SU-DHL-6 (cell line): Measurements from ENCODE around the gene NPEPL1.

ENCODE experiments used
- H2AFZ ChIP-seq: fragments of 200-600 bp; sonication (generic); 2 replicates; pipeline ENCODE4 v1.6.1; 2014; ENCODE audit warnings: low read depth, mild to moderate bottlenecking, moderate library complexity, mixed read lengths, antibody characterized with exemption, low read length; ENCODE audit not compliant: severe bottlenecking
- H3F3A ChIP-seq: fragments of 200-600 bp; shearing (Covaris generic); 2 replicates; pipeline ENCODE4 v1.6.0; 2016; ENCODE audit warnings: antibody characterized with exemption, mild to moderate bottlenecking; ENCODE audit not compliant: insufficient read depth
- H3K27ac ChIP-seq: fragments of 200-600 bp; sonication (generic); 2 replicates; pipeline ENCODE4 v1.5.1; 2016; ENCODE audit warnings: low read depth, mild to moderate bottlenecking, low read length, moderate library complexity, mixed read lengths
- H3K27me3 ChIP-seq: fragments of 200-600 bp; sonication (generic), shearing (Covaris generic); 2 replicates; pipeline ENCODE4 v1.6.0; 2014; ENCODE audit warnings: mild to moderate bottlenecking, low read length
- H3K36me3 ChIP-seq: fragments of 200-600 bp; sonication (generic); 2 replicates; pipeline ENCODE4 v1.6.1; 2014; ENCODE audit warnings: mild to moderate bottlenecking, low read length, mixed read lengths
- H3K4me2 ChIP-seq: fragments of 300-600, 200-600 bp; shearing (Covaris generic), sonication (generic); 2 replicates; pipeline ENCODE4 v1.6.0; 2014; ENCODE audit warnings: low read length, low read depth, mild to moderate bottlenecking; ENCODE audit not compliant: poor library complexity, severe bottlenecking
- H3K4me3 ChIP-seq: fragments of 200-600 bp; sonication (generic); 2 replicates; pipeline ENCODE4 v1.5.1; 2014; ENCODE audit warnings: antibody characterized with exemption, low read length, mild to moderate bottlenecking, mixed read lengths; ENCODE audit not compliant: insufficient read depth, poor library complexity, severe bottlenecking
- H3K79me2 ChIP-seq: fragments of 200-600 bp; sonication (generic); 2 replicates; pipeline ENCODE4 v1.6.1; 2014; ENCODE audit warnings: mild to moderate bottlenecking, low read length, moderate library complexity; ENCODE audit not compliant: insufficient read depth
- H3K9ac ChIP-seq: fragments of 200-600 bp; sonication (generic); 2 replicates; pipeline ENCODE4 v1.7.0; 2014; ENCODE audit warnings: mild to moderate bottlenecking, low read length
- H3K9me2 ChIP-seq: fragments of 200-600 bp; sonication (generic); replicated peaks from 2 replicates; pipeline ENCODE4 v1.6.1; 2014; ENCODE audit warnings: low read length; ENCODE audit not compliant: insufficient read depth
- H3K9me3 ChIP-seq: fragments of 200-600 bp; sonication (generic); 2 replicates; pipeline ENCODE4 v1.6.1; 2014; ENCODE audit warnings: low read length, mixed read lengths; ENCODE audit not compliant: insufficient read depth
- H4K20me1 ChIP-seq: fragments of 200-600 bp; sonication (generic); 2 replicates; pipeline ENCODE4 v1.6.1; 2014; ENCODE audit warnings: low read depth, mild to moderate bottlenecking, antibody characterized with exemption, low read length, moderate library complexity, mixed read lengths
- EZH2phosphoT487 ChIP-seq: fragments of 200-600 bp; sonication (generic), shearing (Covaris generic); conservative IDR thresholded peaks from 2 replicates; pipeline ENCODE4 v1.6.1; 2018; ENCODE audit warnings: mild to moderate bottlenecking, antibody characterized with exemption, low read length, moderate library complexity, mixed read lengths
- TF ChIP-seq, protein P1 (sequence below): fragments of 200-600 bp; sonication (generic); IDR thresholded peaks from one replicate; pipeline ENCODE4 v1.5.1; 2017; ENCODE audit warnings: antibody characterized with exemption, mild to moderate bottlenecking, low read length, moderate library complexity; ENCODE audit not compliant: insufficient read depth, poor library complexity, severe bottlenecking

The NPEPL1 gene

DNA sequence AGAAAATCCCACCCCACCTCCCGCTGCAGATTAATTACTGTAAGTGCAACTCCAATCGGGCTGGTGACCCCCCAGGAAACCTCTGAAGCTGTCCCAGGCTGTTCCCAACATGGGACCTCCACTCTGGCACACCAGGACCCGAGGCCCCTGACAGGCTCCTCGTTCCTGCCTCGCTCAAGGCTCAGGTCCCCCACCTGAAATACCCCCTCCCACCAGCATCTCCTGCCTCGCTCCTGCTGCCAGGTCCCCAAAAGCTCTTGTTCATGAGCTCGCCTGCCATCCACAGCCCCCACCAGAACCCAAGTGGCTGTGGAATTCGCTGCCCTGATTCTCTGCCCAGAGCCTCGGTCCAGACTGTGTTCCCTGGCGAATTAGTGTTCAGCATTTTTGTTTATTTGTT is 26.1 kb downstream of the NPEPL1 start:
- Histone ChIP-seq H3K4me2 (no peak overlapping the region), H3K27ac (no peak overlapping the region), H3K4me3 (no peak overlapping the region), H3K9ac (no peak overlapping the region), H3K9me2 (no peaks in the 10 kb centered on the region), H3K36me3 (no peaks in the 10 kb centered on the region), H3F3A (no peaks in the 10 kb centered on the region), H3K9me3 (no peaks in the 10 kb centered on the region), H4K20me1 (no peaks in the 10 kb centered on the region), H3K79me2 (no peaks in the 10 kb centered on the region), H3K27me3 (no peaks in the 10 kb centered on the region), H2AFZ (no peak overlapping the region)
- TF ChIP-seq, protein P1, sequence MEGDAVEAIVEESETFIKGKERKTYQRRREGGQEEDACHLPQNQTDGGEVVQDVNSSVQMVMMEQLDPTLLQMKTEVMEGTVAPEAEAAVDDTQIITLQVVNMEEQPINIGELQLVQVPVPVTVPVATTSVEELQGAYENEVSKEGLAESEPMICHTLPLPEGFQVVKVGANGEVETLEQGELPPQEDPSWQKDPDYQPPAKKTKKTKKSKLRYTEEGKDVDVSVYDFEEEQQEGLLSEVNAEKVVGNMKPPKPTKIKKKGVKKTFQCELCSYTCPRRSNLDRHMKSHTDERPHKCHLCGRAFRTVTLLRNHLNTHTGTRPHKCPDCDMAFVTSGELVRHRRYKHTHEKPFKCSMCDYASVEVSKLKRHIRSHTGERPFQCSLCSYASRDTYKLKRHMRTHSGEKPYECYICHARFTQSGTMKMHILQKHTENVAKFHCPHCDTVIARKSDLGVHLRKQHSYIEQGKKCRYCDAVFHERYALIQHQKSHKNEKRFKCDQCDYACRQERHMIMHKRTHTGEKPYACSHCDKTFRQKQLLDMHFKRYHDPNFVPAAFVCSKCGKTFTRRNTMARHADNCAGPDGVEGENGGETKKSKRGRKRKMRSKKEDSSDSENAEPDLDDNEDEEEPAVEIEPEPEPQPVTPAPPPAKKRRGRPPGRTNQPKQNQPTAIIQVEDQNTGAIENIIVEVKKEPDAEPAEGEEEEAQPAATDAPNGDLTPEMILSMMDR: no peak

DNA sequence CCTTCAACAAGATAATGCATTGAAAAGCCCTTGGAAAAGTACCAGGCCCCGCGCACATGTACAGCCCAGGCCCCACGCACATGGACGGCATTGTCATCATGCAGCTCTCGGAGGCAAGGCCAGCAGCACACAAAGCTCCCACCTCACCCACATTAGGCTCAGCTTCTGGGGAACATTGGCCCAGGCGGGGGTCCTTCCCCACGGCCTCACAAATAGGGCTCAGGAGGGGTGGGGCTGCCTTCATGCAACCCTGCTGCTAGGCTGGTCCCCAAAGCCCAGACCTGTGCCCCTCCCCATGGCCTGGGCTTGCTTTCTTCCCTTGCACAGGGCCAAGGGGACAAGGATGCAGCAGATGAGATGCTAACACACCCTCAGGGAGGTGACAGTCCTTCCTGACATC is 26.7 kb downstream of the NPEPL1 start:
- H3K4me2 ChIP-seq: no peak overlapping the region
- TF ChIP-seq, protein P1: no peak
- TF ChIP-seq EZH2phosphoT487: no peak
- no peaks in the 10 kb centered on the region for H3F3A ChIP-seq
- H3K9ac ChIP-seq: no peak overlapping the region
- H3K9me2 ChIP-seq: no peaks in the 10 kb centered on the region
- H3K27ac ChIP-seq: no peak overlapping the region
- no peaks in the 10 kb centered on the region for H4K20me1 ChIP-seq
- H3K27me3 ChIP-seq: no peaks in the 10 kb centered on the region
- H3K36me3 ChIP-seq: no peaks in the 10 kb centered on the region
- H2AFZ ChIP-seq: no peak overlapping the region
- no peaks in the 10 kb centered on the region for H3K9me3 ChIP-seq
- no peak overlapping the region for H3K4me3 ChIP-seq
- H3K79me2 ChIP-seq: no peaks in the 10 kb centered on the region

DNA sequence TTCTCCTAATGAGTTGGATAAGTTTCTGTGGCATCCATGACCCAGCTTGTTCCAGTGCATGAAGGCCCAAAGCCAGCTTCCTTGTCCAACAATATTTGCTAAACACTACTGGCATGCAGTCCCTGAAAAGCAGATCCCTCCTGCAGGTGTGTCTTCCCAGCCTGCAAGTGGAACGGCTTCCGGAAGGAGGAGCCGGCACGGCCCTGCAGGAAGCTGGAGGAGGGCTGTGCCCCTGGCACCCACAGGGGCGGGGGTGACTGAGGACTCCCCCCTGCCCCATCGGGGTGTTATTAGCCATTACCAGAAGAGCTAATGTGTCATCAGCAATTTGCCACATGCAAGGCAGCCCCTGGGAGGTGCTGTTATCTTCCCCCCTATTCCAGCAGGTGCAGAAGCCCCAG is 27.4 kb downstream of the NPEPL1 start:
- Histone ChIP-seq H3F3A (no peaks in the 10 kb centered on the region), H3K4me3 (no peak overlapping the region), H3K9me3 (no peaks in the 10 kb centered on the region), H3K27me3 (no peaks in the 10 kb centered on the region), H3K9ac (no peak overlapping the region), H2AFZ (no peak overlapping the region), H3K27ac (no peak overlapping the region), H4K20me1 (no peaks in the 10 kb centered on the region), H3K4me2 (no peak overlapping the region), H3K9me2 (no peaks in the 10 kb centered on the region), H3K36me3 (no peaks in the 10 kb centered on the region), H3K79me2 (no peaks in the 10 kb centered on the region)
- TF ChIP-seq EZH2phosphoT487: no peak
- TF ChIP-seq, protein P1: no peak

DNA sequence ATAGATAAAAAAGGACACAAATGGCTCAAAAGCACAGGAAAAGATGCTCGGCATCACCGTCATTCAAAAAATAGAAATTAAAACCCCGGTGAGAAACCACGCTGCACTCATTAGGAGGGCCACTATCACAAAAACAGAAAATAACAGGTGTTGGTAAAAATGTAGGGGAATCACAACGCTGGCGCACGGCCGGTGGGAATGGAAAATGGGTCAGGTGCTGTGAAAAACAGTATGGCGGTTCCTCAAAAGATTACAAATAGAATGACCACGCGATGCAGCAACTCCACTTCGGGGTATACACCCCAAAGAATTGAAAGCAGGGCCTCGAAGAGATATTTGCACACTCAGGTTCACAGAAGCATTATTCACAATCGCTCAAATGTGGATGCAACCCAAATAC is 28.3 kb downstream of the NPEPL1 start:
- no peaks in the 10 kb centered on the region for H3K9me3 ChIP-seq
- H3K4me2 ChIP-seq: no peak overlapping the region
- no peaks in the 10 kb centered on the region for H3F3A ChIP-seq
- no peak overlapping the region for H3K4me3 ChIP-seq
- no peaks in the 10 kb centered on the region for H4K20me1 ChIP-seq
- H3K27ac ChIP-seq: no peak overlapping the region
- H3K36me3 ChIP-seq: no peaks in the 10 kb centered on the region
- H3K9me2 ChIP-seq: no peaks in the 10 kb centered on the region
- no peak for TF ChIP-seq EZH2phosphoT487
- TF ChIP-seq, protein P1: no peak
- no peak overlapping the region for H3K9ac ChIP-seq
- H3K79me2 ChIP-seq: no peaks in the 10 kb centered on the region
- H3K27me3 ChIP-seq: no peaks in the 10 kb centered on the region
- no peak overlapping the region for H2AFZ ChIP-seq
